Daoy (cell line): ENCODE results near the gene TMEM203. TPM values are rescaled to one million over a fixed set of nuclear protein-coding genes. Genes with fewer than 3 reads are reported as not detected.
"Not testable (repeated sequence)": the region's sequence is repeated elsewhere in the genome, so short reads cannot be mapped to it uniquely, and the experiment has no call there.

Experiments
- DNase-seq: peaks from one replicate; pipeline ENCODE4 v3.0.0-alpha.2; 2015; ENCODE audit warnings: low read depth
- total RNA-seq: library from RNA; depleted of rRNA; stranded (reverse); fragments of >200 nt; shearing (Covaris generic); gene quantifications from 2 replicates; pipeline ENCODE4 v1.2.3, GENCODE V29; 2014

The TMEM203 gene
- total RNA-seq, 1 experiment from 2014 or later: 62.3 TPM

GRCh38 chr9:137242269-137243203, 37.1 kb upstream of the TMEM203 start:
- no peak for DNase-seq

GRCh38 chr9:137241490-137242268, 36.2 kb upstream of the TMEM203 start:
- DNase-seq: peak; percentile 78

GRCh38 chr9:137240841-137241489, 35.5 kb upstream of the TMEM203 start, which contains the start of gene TUBB4B:
Gene TUBB4B, plus strand, starts transcription at chr9:137241287. Its CDS starts 74 bp downstream, at chr9:137241361.
- peak; percentile 100 for DNase-seq

GRCh38 chr9:137240318-137240840, 34.9 kb upstream of the TMEM203 start:
- peak; percentile 86 for DNase-seq

GRCh38 chr9:137239541-137240200, 34.2 kb upstream of the TMEM203 start:
- DNase-seq: not testable (repeated sequence)

- DNase-seq: no peak
These were observed 32.6 kb upstream of the TMEM203 start for GRCh38 chr9:137237759-137238726.

- DNase-seq: no peak
These were observed 31.5 kb upstream of the TMEM203 start for GRCh38 chr9:137236936-137237421.

GRCh38 chr9:137236238-137236935, 30.9 kb upstream of the TMEM203 start:
- peak; percentile 91 for DNase-seq

- DNase-seq: no peak
These were observed 30.2 kb upstream of the TMEM203 start for GRCh38 chr9:137235424-137236237.

GRCh38 chr9:137234758-137235423, 29.4 kb upstream of the TMEM203 start:
- DNase-seq: no peak

GRCh38 chr9:137234055-137234697, 28.7 kb upstream of the TMEM203 start:
- DNase-seq: no peak

GRCh38 chr9:137233143-137233980, 27.9 kb upstream of the TMEM203 start:
- no peak for DNase-seq

- no peak for DNase-seq
These were observed 27.1 kb upstream of the TMEM203 start for GRCh38 chr9:137232510-137232909.

- no peak for DNase-seq
These were observed 26.7 kb upstream of the TMEM203 start for GRCh38 chr9:137232101-137232500.

- DNase-seq: no peak
These were observed 26.1 kb upstream of the TMEM203 start for GRCh38 chr9:137231372-137232039.
